Ramos (cell line): ENCODE results near the gene TES.
"Not testable (repeated sequence)": the region's sequence is repeated elsewhere in the genome, so short reads cannot be mapped to it uniquely, and the experiment has no call there.

ENCODE experiments used
- in situ Hi-C: fragments of 300-500 bp; cut with MboI; formaldehyde crosslinking; loops from one replicate; pipeline ENCODE4 v1.14.3; 2022; ENCODE audit warnings: low sequenced_read_pairs; ENCODE audit not compliant: unreplicated experiment

The TES gene

DNA sequence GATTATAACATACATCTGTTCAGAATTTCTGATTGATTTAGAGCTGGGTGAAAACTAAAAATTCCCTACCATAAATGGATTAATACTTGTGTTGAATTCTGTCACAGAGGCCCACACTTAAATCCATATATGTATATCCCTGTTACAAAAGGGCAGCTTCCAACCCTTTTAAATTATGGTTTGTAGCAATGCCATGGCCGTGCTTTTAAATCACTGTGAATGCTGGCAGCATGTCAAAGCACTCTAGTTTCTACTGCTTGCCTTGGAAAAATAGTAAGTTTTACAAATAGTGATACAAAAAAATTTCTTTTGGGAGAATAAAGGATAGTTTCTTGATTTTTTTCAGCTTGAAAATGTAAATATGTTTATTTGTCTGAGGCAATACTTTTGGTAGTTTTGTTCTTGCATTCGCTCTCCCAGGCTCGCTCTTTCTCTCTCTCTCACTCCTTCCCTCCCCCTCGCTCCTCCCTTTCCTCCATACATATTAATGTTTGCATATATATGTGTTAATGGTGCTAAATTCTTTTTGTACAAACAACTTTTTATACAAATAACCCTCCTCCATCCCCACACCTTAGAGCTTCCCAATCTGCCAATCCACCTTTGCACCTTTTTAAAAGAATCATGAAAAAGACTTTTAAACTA is 29.8 kb downstream of the TES start:
- in situ Hi-C loops = no loop called here

DNA sequence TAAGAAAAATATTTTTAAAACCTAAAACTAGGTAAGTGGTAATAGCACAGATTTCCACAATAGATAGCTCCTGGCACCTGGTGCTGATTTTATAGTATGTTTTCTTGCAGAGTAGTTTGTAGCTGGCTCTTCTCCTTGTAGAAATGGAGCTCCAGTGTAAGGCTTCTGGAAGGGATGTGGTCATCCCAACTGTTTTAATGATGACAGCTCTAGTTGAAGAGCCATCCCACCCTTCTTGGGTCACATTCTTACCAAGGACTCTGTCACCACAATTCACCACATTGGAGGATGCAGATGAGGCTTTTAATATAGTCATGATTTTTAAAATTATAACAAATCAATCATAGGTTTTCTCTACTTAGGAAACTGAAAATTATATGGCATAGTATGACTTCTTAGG is 31.0 kb downstream of the TES start:
- in situ Hi-C loops = no loop called here

GRCh38 chr7:116242178-116242577 is 31.8 kb downstream of the TES start:
- in situ Hi-C loops = no loop called here

DNA sequence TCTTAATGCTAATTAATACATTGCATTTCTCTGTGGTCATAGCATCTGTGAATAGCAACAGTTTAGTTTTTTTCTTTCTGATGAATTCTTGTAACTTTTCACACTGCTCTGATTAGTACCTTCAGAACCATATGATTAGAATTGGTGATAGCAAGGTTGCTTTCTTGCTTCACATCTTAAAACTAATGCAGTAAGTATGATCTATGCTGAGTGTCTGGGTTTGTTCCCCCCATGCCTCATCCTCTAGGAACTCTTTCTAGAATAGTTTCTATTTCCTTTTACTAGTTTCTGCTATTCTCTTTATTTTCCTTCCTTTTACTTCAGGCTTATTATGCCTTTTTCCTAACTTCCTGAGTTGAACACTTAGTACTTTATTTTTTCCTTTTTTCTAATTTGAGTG is 32.4 kb downstream of the TES start:
- in situ Hi-C loops = no loop called here

DNA sequence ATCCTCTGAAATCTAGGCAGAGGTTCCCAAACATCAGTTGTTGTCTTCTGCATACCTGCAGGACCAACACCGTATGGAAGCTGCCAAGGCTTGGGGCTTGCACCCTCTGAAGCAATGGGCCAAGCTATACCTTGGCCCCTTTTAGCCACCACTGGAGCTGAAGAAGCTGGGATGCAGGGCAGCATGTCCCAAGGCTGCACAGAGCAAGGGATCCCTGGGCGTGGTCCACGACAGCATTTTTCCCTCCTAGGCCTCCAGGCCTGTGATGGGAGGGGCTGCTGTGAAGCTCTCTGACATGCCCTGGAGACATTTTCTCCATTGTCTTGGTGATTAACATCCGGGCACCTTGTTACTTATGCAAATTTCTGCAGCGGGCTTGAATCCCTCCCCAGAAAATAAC is 34.5 kb downstream of the TES start:
- in situ Hi-C loops = not testable (repeated sequence)

GRCh38 chr7:116246357-116246756 is 36.0 kb downstream of the TES start:
- in situ Hi-C loops = no loop called here

DNA sequence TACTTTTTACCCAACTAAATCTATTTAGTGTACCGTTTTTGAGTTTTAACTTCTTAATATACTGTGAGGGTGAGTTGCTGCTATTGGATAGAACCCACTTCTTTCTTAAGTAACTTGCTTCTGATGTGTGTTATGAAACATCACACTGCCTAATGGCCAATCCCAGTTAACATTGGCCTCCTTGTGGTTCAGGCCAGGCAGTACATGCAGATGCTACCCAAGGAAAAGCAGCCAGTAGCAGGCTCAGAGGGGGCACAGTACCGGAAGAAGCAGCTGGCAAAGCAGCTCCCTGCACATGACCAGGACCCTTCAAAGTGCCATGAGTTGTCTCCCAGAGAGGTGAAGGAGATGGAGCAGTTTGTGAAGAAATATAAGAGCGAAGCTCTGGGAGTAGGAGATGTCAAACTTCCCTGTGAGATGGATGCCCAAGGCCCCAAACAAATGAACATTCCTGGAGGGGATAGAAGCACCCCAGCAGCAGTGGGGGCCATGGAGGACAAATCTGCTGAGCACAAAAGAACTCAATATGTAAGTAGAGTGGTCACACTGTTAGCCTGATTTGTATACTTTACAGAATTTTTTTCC is 39.7 kb downstream of the TES start:
- in situ Hi-C loops = no loop called here

- in situ Hi-C loops = no loop called here
These were observed 41.3 kb downstream of the TES start for GRCh38 chr7:116251675-116252074.

DNA sequence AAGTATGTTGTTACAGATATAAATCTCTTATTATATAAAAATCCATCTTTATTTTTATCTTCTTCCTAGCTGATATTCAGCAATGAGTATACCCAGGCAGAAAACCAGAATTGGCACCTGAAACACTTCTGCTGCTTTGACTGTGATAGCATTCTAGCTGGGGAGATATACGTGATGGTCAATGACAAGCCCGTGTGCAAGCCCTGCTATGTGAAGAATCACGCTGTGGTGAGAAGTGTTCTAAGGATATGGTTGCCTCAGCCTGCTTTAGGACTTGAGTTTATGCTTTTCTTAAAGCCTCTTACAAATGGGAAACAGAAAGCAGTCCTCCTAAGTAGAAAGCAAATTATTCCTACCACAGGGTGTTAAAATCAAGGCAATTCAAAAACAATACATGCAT is 41.9 kb downstream of the TES start:
- in situ Hi-C loops = no loop called here

DNA sequence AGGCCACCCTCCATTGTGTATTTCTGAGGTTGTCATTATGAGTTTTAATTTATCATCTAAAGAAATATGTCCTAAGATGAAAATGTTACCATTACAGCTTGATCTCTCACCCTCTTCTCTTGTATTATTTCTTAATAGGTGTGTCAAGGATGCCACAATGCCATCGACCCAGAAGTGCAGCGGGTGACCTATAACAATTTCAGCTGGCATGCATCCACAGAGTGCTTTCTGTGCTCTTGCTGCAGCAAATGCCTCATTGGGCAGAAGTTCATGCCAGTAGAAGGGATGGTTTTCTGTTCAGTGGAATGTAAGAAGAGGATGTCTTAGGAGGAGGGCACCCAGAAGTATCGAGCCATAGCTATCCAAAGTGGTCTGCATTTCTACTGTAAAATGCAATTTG is 46.8 kb downstream of the TES start:
- in situ Hi-C loops = no loop called here

GRCh38 chr7:116258734-116259133 is 48.4 kb downstream of the TES start:
- in situ Hi-C loops = no loop called here

GRCh38 chr7:116259156-116259870 is 49.0 kb downstream of the TES start:
- in situ Hi-C loops = no loop called here

GRCh38 chr7:116259871-116260440 is 49.6 kb downstream of the TES start:
- in situ Hi-C loops = loop anchor here (5.0 to 10.0 kb wide), 2 partner anchors 332 to 545 kb away; no protein-coding TSS in a partner anchor

DNA sequence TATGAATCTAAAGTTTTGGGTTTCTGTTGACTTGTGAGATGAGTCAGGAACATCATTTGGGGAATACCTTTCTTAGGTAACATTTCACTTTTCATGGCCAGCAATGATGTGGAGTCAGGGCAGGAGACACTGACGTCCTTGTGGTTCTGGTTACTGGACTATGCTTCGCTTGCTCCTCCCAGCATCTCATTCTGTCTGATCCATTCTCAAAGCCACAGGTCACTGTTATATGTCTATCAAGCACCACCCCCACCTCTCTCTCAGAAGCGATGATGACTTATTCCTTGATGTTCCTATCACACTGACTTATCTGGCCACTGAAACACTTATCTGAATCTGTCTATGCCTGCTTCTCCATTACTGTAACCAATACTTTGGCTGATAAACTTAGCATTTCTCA is 51.6 kb downstream of the TES start:
- in situ Hi-C loops = loop anchor here (5.0 to 10.0 kb wide), 2 partner anchors 330 to 543 kb away; no protein-coding TSS in a partner anchor

GRCh38 chr7:116265881-116266280 is 55.5 kb downstream of the TES start:
- in situ Hi-C loops = loop anchor here (10.0 kb wide), 1 partner anchor 539 kb away; no protein-coding TSS in a partner anchor

- in situ Hi-C loops = loop anchor here (10.0 kb wide), 1 partner anchor 535 kb away; no protein-coding TSS in a partner anchor
These were observed 59.1 kb downstream of the TES start for GRCh38 chr7:116269466-116269865.

DNA sequence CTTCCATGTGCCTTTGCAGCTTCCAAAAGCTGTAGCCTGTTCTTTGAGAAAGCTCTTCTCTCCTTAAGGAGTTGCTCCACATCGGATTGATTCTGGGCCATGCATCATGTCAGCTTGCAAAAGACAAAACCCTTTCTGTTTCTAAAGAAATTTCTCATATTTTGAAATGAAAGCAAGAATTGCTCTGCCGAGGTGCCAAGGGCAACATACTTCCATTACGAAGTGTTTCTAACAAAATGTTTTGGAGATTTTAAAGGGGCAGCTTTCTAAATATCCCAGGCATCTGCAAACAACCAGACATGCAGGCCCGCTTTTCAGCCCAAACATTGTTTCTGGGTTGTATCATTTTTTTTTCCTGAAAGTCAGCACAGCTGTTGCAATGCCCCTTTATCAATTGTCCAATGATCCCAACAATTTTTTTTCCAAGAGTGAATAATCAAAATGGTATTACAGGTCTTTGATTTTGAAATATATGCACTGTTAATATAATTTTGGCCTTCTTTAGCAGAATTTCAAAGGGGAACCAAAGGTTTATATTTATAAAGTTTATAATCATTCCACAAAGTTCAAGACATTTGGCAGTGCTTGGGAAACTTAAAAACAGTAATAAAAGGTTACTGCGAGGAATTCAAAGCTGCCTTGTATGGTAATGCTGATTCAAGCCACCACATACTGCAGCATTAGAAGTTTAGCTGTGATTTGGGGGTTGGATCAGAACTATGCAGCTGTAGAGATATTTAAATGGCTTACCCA is 61.0 kb downstream of the TES start:
- in situ Hi-C loops = no loop called here

DNA sequence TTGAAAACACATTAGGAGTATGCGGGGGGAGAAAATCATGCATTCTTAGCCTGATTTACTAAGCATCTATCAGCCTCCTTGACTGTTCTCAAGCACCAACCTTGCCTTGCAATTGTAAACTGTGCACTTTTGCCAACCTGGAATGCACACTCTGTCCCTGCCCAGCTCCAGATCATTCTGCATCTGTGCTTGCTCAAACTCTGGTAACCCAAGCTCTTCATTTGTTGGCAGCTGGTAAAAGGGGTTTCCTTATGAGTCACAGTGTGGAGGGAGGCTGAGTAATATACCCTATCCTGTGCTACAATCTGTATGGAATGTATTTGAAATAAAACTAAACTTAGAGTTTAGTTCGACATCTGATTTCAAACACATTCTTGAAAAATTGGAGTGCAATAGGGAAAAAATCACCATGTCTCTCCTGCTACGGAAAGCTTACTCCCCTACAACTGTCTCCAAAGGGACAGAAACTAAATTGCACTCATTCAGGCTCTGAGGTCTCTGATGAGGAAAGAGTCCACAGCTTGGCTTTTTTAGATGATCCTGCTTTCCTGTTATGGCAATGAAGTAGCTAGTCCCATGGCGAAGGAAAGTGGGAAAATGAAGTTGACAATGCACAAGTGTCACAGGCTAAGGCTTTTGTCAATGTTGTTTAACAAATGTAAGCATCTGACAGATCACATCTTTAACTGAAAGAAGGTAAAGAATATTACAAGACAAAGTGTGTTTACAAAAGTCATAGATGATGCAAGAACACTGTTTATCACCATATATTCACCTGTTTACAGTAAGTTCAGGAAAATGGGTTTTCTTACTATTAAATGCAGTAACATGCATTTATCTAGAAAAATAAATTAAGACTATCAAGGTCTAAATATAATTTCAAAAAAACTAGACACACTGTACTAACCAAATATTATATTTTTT is 61.9 kb downstream of the TES start:
- in situ Hi-C loops = no loop called here

DNA sequence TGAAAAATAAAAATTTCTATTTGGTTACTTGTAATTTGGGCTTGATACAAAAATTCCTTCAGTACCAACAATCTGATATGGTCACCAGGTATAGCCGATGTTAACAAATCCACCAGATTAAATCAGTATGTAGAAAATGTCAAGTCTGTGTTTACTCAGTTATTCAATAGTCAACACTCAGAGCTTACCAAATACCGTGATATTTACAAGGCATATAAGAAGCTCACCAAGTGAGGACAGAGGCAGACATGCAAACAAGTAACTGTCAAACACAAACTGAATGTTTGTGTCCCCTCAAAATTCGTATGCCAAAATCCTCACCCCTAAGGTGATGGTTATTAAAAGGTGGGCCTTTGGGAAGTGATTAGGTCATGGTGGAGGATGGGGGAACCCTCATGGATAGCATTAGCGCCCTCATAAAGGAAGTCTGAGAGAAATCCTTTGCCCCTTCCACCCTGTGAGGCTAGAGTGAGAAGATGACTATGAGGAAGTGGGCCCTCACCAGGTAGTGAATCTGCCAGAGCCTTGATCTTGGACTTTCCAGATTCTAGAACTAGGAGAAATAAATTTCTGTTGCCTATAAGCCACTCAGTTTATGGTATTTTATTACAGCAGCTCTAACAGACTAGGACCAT is 63.1 kb downstream of the TES start:
- in situ Hi-C loops = no loop called here
